Right atrium auricular region (tissue), 2 donors: ENCODE data around the gene TSPAN18. TPM values are rescaled to one million over a fixed set of nuclear protein-coding genes. Genes with fewer than 3 reads are reported as not detected.
A peak's percentile ranks its signal among the peaks of the same experiment; 100 is the strongest.

Experiments
- DNase-seq: peaks from one replicate; pipeline ENCODE4 v3.0.0-alpha.2; 2019; ENCODE audit warnings: low spot score
- H3K27ac ChIP-seq, 2 donors: fragments of 200-600 bp; sonication (generic); 1 replicate in 1 of 2; 2 replicates in 1 of 2; pipeline ENCODE4 v1.5.1; 2016 to 2019
- H3K27me3 ChIP-seq, 2 donors: fragments of 200-600 bp; sonication (generic); one replicate each; pipeline versions ENCODE4 v1.5.1 to v1.6.0; 2017 to 2019
- H3K36me3 ChIP-seq: fragments of 200-600 bp; sonication (generic); one replicate; pipeline ENCODE4 v1.5.1; 2016
- H3K4me1 ChIP-seq, 2 donors: fragments of 200-600 bp; sonication (generic); one replicate each; pipeline versions ENCODE4 v1.5.1 to v1.6.0; 2017 to 2019
- H3K4me3 ChIP-seq, 2 donors: fragments of 200-600 bp; sonication (generic); 1 replicate in 1 of 2; 2 replicates in 1 of 2; pipeline ENCODE4 v1.5.1; 2017 to 2019; ENCODE audit warnings: mild to moderate bottlenecking in 1 of 2, moderate library complexity in 1 of 2
- H3K9me3 ChIP-seq, 2 donors: fragments of 200-600 bp; sonication (generic); one replicate each; pipeline ENCODE4 v1.5.1; 2019
- CTCF ChIP-seq, 2 donors: fragments of 200-600 bp; sonication (generic); IDR thresholded peaks; one replicate each; pipeline ENCODE4 v1.5.1; 2019; ENCODE audit warnings: antibody characterized with exemption in 2 of 2
- total RNA-seq, 2 donors: library from RNA; depleted of rRNA; stranded (reverse); fragments of >200 nt; gene quantifications; one replicate each; pipeline ENCODE4 v1.1.0, GENCODE V29; 2016

The TSPAN18 gene
- total RNA-seq, 2 donors from 2014 or later, result 76.3 to 79.3 TPM

GRCh38 chr11:44846852-44847251 lies 120.1 kb downstream of the TSPAN18 start:
- Histone ChIP-seq H3K4me1 (peaks cover 0 to 23% of the 10 kb centered on the region in 2 donors), H3K36me3 (no peaks in the 10 kb centered on the region), H3K9me3 (peaks cover 0 to 9% of the 10 kb centered on the region in 2 donors), H3K27me3 (no peaks in the 10 kb centered on the region), H3K4me3 (no peak overlapping the region), H3K27ac (no peak overlapping the region)
- TF ChIP-seq CTCF (IDR thresholded peaks at IDR 0.05), result no peak
- DNase-seq, result no peak

- no peaks in the 10 kb centered on the region for H3K27me3 ChIP-seq
- no peak for DNase-seq
- H3K36me3 ChIP-seq, result no peaks in the 10 kb centered on the region
- no peak overlapping the region for H3K27ac ChIP-seq
- H3K4me1 ChIP-seq, result peaks cover 0 to 21% of the 10 kb centered on the region in 2 donors
- TF ChIP-seq CTCF (IDR thresholded peaks at IDR 0.05), result no peak
- peaks cover 0 to 9% of the 10 kb centered on the region in 2 donors for H3K9me3 ChIP-seq
- H3K4me3 ChIP-seq, result no peak overlapping the region
Observed at GRCh38 chr11:44847316-44847715, 120.6 kb downstream of the TSPAN18 start.

GRCh38 chr11:44848203-44848962 lies 121.6 kb downstream of the TSPAN18 start:
- TF ChIP-seq CTCF (IDR thresholded peaks at IDR 0.05), result no peak
- Histone ChIP-seq H3K36me3 (no peaks in the 10 kb centered on the region), H3K9me3 (peaks cover 0 to 9% of the 10 kb centered on the region in 2 donors), H3K27ac (no peak overlapping the region), H3K4me1 (peaks cover 0 to 23% of the 10 kb centered on the region in 2 donors), H3K4me3 (no peak overlapping the region), H3K27me3 (no peaks in the 10 kb centered on the region)
- DNase-seq, result no peak

GRCh38 chr11:44848963-44849350 lies 122.2 kb downstream of the TSPAN18 start:
- Histone ChIP-seq H3K36me3 (no peaks in the 10 kb centered on the region), H3K27me3 (no peaks in the 10 kb centered on the region), H3K9me3 (peaks cover 0 to 9% of the 10 kb centered on the region in 2 donors), H3K27ac (no peak overlapping the region), H3K4me1 (peaks cover 0 to 29% of the 10 kb centered on the region in 2 donors), H3K4me3 (no peak overlapping the region)
- no peak for DNase-seq
- no peak for TF ChIP-seq CTCF (IDR thresholded peaks at IDR 0.05)

GRCh38 chr11:44849424-44849823 lies 122.7 kb downstream of the TSPAN18 start:
- H3K36me3 ChIP-seq, result no peaks in the 10 kb centered on the region
- H3K9me3 ChIP-seq, result peaks cover 0 to 4% of the 10 kb centered on the region in 2 donors
- H3K4me3 ChIP-seq, result no peak overlapping the region
- peak overlapping the region in 1 of 2 donors; percentile 15 for H3K27ac ChIP-seq
- no peaks in the 10 kb centered on the region for H3K27me3 ChIP-seq
- no peak for TF ChIP-seq CTCF (IDR thresholded peaks at IDR 0.05)
- no peak for DNase-seq
- peaks cover 0 to 33% of the 10 kb centered on the region in 2 donors for H3K4me1 ChIP-seq
